Keratinocyte (primary cell): ENCODE data around the gene RPL32. TPM values are rescaled to one million over a fixed set of nuclear protein-coding genes. Genes with fewer than 3 reads are reported as not detected.

ENCODE experiments used
- DNase-seq: peaks from one replicate; pipeline ENCODE4 v3.0.0-alpha.2; 2011; ENCODE audit warnings: low read depth, missing footprints, low spot score
- FAIRE-seq: peaks from 2 replicates; lab custom pipeline; 2011; peaks lifted over from hg19 to GRCh38; lab: Jason Lieb, UNC
- H2AFZ ChIP-seq: 2 replicates; pipeline ENCODE4 v1.6.0; 2012; ENCODE audit warnings: low read length, control low read depth, inconsistent platforms; ENCODE audit not compliant: control insufficient read depth
- H3K27ac ChIP-seq: 2 replicates; pipeline ENCODE4 v1.5.1; 2011; ENCODE audit warnings: low read length; ENCODE audit not compliant: control insufficient read depth, insufficient read depth
- H3K27me3 ChIP-seq: 3 replicates; pipeline ENCODE4 v1.6.0; 2011; ENCODE audit warnings: low read length; ENCODE audit not compliant: control insufficient read depth, insufficient read depth; ENCODE audit errors: extremely low read depth
- H3K36me3 ChIP-seq, 2 experiments: 2 replicates in 1 of 2; 3 replicates in 1 of 2; pipeline ENCODE4 v1.5.1; 2011; ENCODE audit warnings: low read length in 2 of 2, mild to moderate bottlenecking in 1 of 2; ENCODE audit not compliant: control insufficient read depth in 2 of 2, insufficient read depth in 2 of 2; ENCODE audit errors: extremely low read depth in 1 of 2
- H3K4me1 ChIP-seq: 3 replicates; pipeline ENCODE4 v1.5.1; 2011; ENCODE audit warnings: low read length; ENCODE audit not compliant: control insufficient read depth, insufficient read depth; ENCODE audit errors: extremely low read depth
- H3K4me2 ChIP-seq: 3 replicates; pipeline ENCODE4 v1.6.0; 2011; ENCODE audit warnings: low read depth, low read length; ENCODE audit not compliant: control insufficient read depth, insufficient read depth; ENCODE audit errors: extremely low read depth
- H3K4me3 ChIP-seq, 3 experiments: fragments of 200-600 bp in 1 of 3; sonication (generic) in 1 of 3; 2 replicates in 2 of 3; 3 replicates in 1 of 3; pipeline ENCODE4 v1.5.1; 2011 to 2016; ENCODE audit warnings: low read length in 3 of 3, mild to moderate bottlenecking in 3 of 3, control low read depth in 2 of 3, inconsistent platforms in 1 of 3, low read depth in 1 of 3, mixed read lengths in 1 of 3, mixed run types in 1 of 3, moderate library complexity in 1 of 3; ENCODE audit not compliant: control insufficient read depth in 2 of 3, insufficient read depth in 2 of 3; ENCODE audit errors: extremely low read depth in 1 of 3
- H3K79me2 ChIP-seq: 2 replicates; pipeline ENCODE4 v1.6.0; 2012; ENCODE audit warnings: low read length; ENCODE audit not compliant: control insufficient read depth, insufficient read depth
- H3K9ac ChIP-seq: 3 replicates; pipeline ENCODE4 v1.6.0; 2011; ENCODE audit warnings: low read length; ENCODE audit not compliant: control insufficient read depth, insufficient read depth; ENCODE audit errors: extremely low read depth
- H3K9me1 ChIP-seq: 3 replicates; pipeline ENCODE4 v1.6.0; 2011; ENCODE audit warnings: low read length; ENCODE audit not compliant: control insufficient read depth, insufficient read depth; ENCODE audit errors: extremely low read depth
- H3K9me3 ChIP-seq: 2 replicates; pipeline ENCODE4 v1.5.1; 2012; ENCODE audit warnings: low read depth, low read length; ENCODE audit not compliant: control insufficient read depth
- H4K20me1 ChIP-seq: 3 replicates; pipeline ENCODE4 v1.6.0; 2011; ENCODE audit warnings: low read length; ENCODE audit not compliant: control insufficient read depth, insufficient read depth; ENCODE audit errors: extremely low read depth
- CTCF ChIP-seq, 3 experiments: IDR thresholded peaks in 1 of 3; conservative IDR thresholded peaks in 1 of 3; optimal IDR thresholded peaks in 1 of 3; 2 replicates in 2 of 3; 3 replicates in 1 of 3; pipeline versions ENCODE3 to v1.5.1; 2011; ENCODE audit warnings: low read length in 3 of 3, mild to moderate bottlenecking in 3 of 3, moderate library complexity in 2 of 3, control low read depth in 1 of 3, inconsistent platforms in 1 of 3; ENCODE audit not compliant: insufficient read depth in 2 of 3; ENCODE audit errors: extremely low read depth in 1 of 3
- EZH2 ChIP-seq: IDR thresholded peaks from one replicate; pipeline ENCODE4 v1.6.1; 2012; ENCODE audit warnings: inconsistent platforms, mild to moderate bottlenecking, low read length, moderate library complexity
- dilution Hi-C: fragments of 300-500 bp; cut with MboI; formaldehyde crosslinking; loops from one replicate; pipeline ENCODE4 v1.7.0; 2020; ENCODE audit warnings: low sequenced_read_pairs; ENCODE audit not compliant: extremely low pct_ligation_motif_present
- polyA plus RNA-seq, 5 experiments: library from polyadenylated mRNA; depleted of rRNA in 3 of 5; stranded (reverse) in 3 of 5; stranded (forward) in 1 of 5; unstranded in 1 of 5; fragments of >200 nt; gene quantifications; 1 replicate in 1 of 5; 2 replicates in 3 of 5; 3 replicates in 1 of 5; pipeline versions ENCODE4 v1.2.1 to v1.2.3, GENCODE V29; 2011 to 2012; ENCODE audit warnings: missing spikeins in 2 of 5, low read depth in 1 of 5, low replicate concordance in 1 of 5

Gene RPL32
- polyA plus RNA-seq, 1 donor (not counting 4 experiments of a cell fraction or from before 2014, with no cell fraction given), result 2,534 TPM

GRCh38 chr3:12808587-12808986 lies 32.8 kb downstream of the RPL32 start:
- Histone ChIP-seq H3K79me2 (no peaks in the 10 kb centered on the region), H4K20me1 (no peaks in the 10 kb centered on the region), H3K27ac (no peak overlapping the region), H3K9me3 (no peaks in the 10 kb centered on the region), H3K27me3 (no peaks in the 10 kb centered on the region), H2AFZ (no peak overlapping the region), H3K4me3 (no peak overlapping the region), H3K9ac (no peak overlapping the region), H3K4me2 (no peak overlapping the region), H3K4me1 (peaks cover 3% of the 10 kb centered on the region), H3K9me1 (no peaks in the 10 kb centered on the region), H3K36me3 (no peaks in the 10 kb centered on the region)
- dilution Hi-C loops, result no loop called here
- no peak for FAIRE-seq
- DNase-seq, result no peak
- no peak for TF ChIP-seq CTCF (optimal IDR thresholded peaks at IDR 0.05 in 1 of 3, IDR thresholded peaks at IDR 0.05 in 1 of 3, conservative IDR thresholded peaks at IDR 0.05 in 1 of 3; ENCODE audit: extremely low read depth in 1 of 3, insufficient read depth in 2 of 3, low read length in 3 of 3)
- no peak for TF ChIP-seq EZH2

GRCh38 chr3:12807601-12808359 lies 33.6 kb downstream of the RPL32 start:
- TF ChIP-seq EZH2 (no peak), CTCF (optimal IDR thresholded peaks at IDR 0.05 in 1 of 3, IDR thresholded peaks at IDR 0.05 in 1 of 3, conservative IDR thresholded peaks at IDR 0.05 in 1 of 3; ENCODE audit: extremely low read depth in 1 of 3, insufficient read depth in 2 of 3, low read length in 3 of 3) (no peak)
- H3K27ac ChIP-seq, result no peak overlapping the region
- no peak overlapping the region for H3K4me2 ChIP-seq
- H3K27me3 ChIP-seq, result no peaks in the 10 kb centered on the region
- no peaks in the 10 kb centered on the region for H3K9me1 ChIP-seq
- no peaks in the 10 kb centered on the region for H4K20me1 ChIP-seq
- no peaks in the 10 kb centered on the region for H3K79me2 ChIP-seq
- H3K9ac ChIP-seq, result no peak overlapping the region
- DNase-seq, result no peak
- H3K4me3 ChIP-seq, result no peak overlapping the region
- no peaks in the 10 kb centered on the region for H3K36me3 ChIP-seq
- no peaks in the 10 kb centered on the region for H3K9me3 ChIP-seq
- dilution Hi-C loops, result no loop called here
- H2AFZ ChIP-seq, result no peak overlapping the region
- no peak for FAIRE-seq
- peaks cover 3% of the 10 kb centered on the region for H3K4me1 ChIP-seq
